Astrocyte (in vitro differentiated cells and primary cell): ENCODE measurements around the gene TDRD1. TPM values are rescaled to one million over a fixed set of nuclear protein-coding genes. Genes with fewer than 3 reads are reported as not detected.
"Not testable (repeated sequence)": the region's sequence is repeated elsewhere in the genome, so short reads cannot be mapped to it uniquely, and the experiment has no call there.

Experiments
- DNase-seq: peaks from one replicate; pipeline ENCODE4 v3.0.0-alpha.2; 2010; ENCODE audit warnings: low read depth
- FAIRE-seq: peaks from 2 replicates; lab custom pipeline; 2011; peaks lifted over from hg19 to GRCh38; lab: Jason Lieb, UNC
- H2AFZ ChIP-seq: 2 replicates; pipeline ENCODE4 v1.6.0; 2012; ENCODE audit warnings: low read depth, low read length, inconsistent platforms
- H3K27ac ChIP-seq: 2 replicates; pipeline ENCODE4 v1.5.1; 2011; ENCODE audit warnings: low read depth, low read length, inconsistent platforms
- H3K27me3 ChIP-seq: 2 replicates; pipeline ENCODE4 v1.6.0; 2011; ENCODE audit warnings: low read length, inconsistent platforms; ENCODE audit not compliant: insufficient read depth
- H3K36me3 ChIP-seq: 2 replicates; pipeline ENCODE4 v1.5.1; 2011; ENCODE audit warnings: low read length, inconsistent platforms; ENCODE audit not compliant: insufficient read depth
- H3K4me1 ChIP-seq: 2 replicates; pipeline ENCODE4 v1.5.1; 2011; ENCODE audit warnings: low read length, inconsistent platforms; ENCODE audit not compliant: insufficient read depth
- H3K4me2 ChIP-seq: 2 replicates; pipeline ENCODE4 v1.6.0; 2012; ENCODE audit warnings: low read length, inconsistent platforms
- H3K4me3 ChIP-seq: 2 replicates; pipeline ENCODE4 v1.5.1; 2011; ENCODE audit warnings: low read depth, mild to moderate bottlenecking, low read length, inconsistent platforms; ENCODE audit not compliant: insufficient read depth
- H3K79me2 ChIP-seq: 2 replicates; pipeline ENCODE4 v1.6.0; 2012; ENCODE audit warnings: mild to moderate bottlenecking, low read length, inconsistent platforms; ENCODE audit not compliant: insufficient read depth
- H3K9ac ChIP-seq: 2 replicates; pipeline ENCODE4 v1.6.0; 2012; ENCODE audit warnings: mild to moderate bottlenecking, low read length, inconsistent platforms
- H3K9me3 ChIP-seq: 2 replicates; pipeline ENCODE4 v1.5.1; 2012; ENCODE audit warnings: low read depth, mild to moderate bottlenecking, low read length, inconsistent platforms; ENCODE audit not compliant: insufficient read depth
- H4K20me1 ChIP-seq: 2 replicates; pipeline ENCODE4 v1.6.0; 2012; ENCODE audit warnings: low read length, inconsistent platforms; ENCODE audit not compliant: insufficient read depth
- H3K27ac Mint-ChIP-seq: one replicate; pipeline ENCODE4 v1.8.0; 2021; ENCODE audit warnings: mild to moderate bottlenecking, mixed read lengths; ENCODE audit not compliant: unreplicated experiment
- H3K27me3 Mint-ChIP-seq: one replicate; pipeline ENCODE4 v1.8.0; 2021; ENCODE audit warnings: low read depth, mixed read lengths; ENCODE audit not compliant: unreplicated experiment
- H3K36me3 Mint-ChIP-seq: one replicate; pipeline ENCODE4 v1.8.0; 2021; ENCODE audit warnings: low read depth, mixed read lengths; ENCODE audit not compliant: unreplicated experiment
- H3K4me1 Mint-ChIP-seq: one replicate; pipeline ENCODE4 v1.8.0; 2021; ENCODE audit warnings: low read depth, mixed read lengths; ENCODE audit not compliant: unreplicated experiment
- H3K4me3 Mint-ChIP-seq: one replicate; pipeline ENCODE4 v1.8.0; 2021; ENCODE audit warnings: mild to moderate bottlenecking, moderate library complexity, mixed read lengths; ENCODE audit not compliant: unreplicated experiment
- H3K9me3 Mint-ChIP-seq: one replicate; pipeline ENCODE4 v1.8.0; 2021; ENCODE audit warnings: mild to moderate bottlenecking, mixed read lengths; ENCODE audit not compliant: unreplicated experiment
- EZH2 ChIP-seq: IDR thresholded peaks from 2 replicates; pipeline ENCODE4 v1.6.1; 2012; ENCODE audit warnings: mild to moderate bottlenecking, low read length, inconsistent platforms; ENCODE audit not compliant: insufficient read depth
- total RNA-seq: library from RNA; stranded (reverse); gene quantifications from 2 replicates; pipeline ENCODE4 v1.2.1, GENCODE V29; 2021
- TF ChIP-seq, protein P1 (sequence below): IDR thresholded peaks from 2 replicates; pipeline ENCODE4 v1.5.1; 2011; ENCODE audit warnings: low read depth, mild to moderate bottlenecking, inconsistent platforms, low read length, moderate library complexity; ENCODE audit not compliant: insufficient read depth

TDRD1 gene
- total RNA-seq, 1 donor from 2014 or later: not detected

DNA sequence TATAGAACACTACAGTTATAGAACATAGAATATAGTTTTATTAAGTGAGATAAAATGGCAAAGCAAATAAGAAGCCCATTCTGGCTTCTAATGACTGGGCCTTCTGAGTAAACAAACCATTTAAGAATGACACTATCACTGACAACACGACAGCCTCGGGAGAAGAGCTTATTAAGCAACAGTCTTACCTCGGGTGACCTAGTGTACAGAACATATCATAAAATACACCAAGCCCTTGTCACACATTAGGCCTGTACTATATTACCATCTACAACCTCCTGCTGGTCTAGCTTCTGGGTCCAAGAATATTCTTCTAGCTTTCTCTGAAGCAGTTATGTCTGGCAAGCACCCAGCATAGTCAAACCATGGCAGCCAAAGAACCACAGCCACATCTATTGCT lies 37.1 kb upstream of the TDRD1 start:
- Histone ChIP-seq H3K4me2 (no peak overlapping the region), H3K27me3 (no peaks in the 10 kb centered on the region), H3K27ac (no peak overlapping the region), H3K4me3 (no peak overlapping the region), H3K9ac (no peak overlapping the region), H3K36me3 (peaks cover 9% of the 10 kb centered on the region), H3K4me1 (no peaks in the 10 kb centered on the region), H3K79me2 (no peaks in the 10 kb centered on the region), H3K9me3 (no peaks in the 10 kb centered on the region), H2AFZ (no peak overlapping the region), H4K20me1 (no peaks in the 10 kb centered on the region)
- Mint-ChIP-seq H3K36me3 (peaks cover 8% of the 10 kb centered on the region), H3K4me3 (no peak overlapping the region), H3K4me1 (no peaks in the 10 kb centered on the region), H3K27ac (no peak overlapping the region), H3K27me3 (no peaks in the 10 kb centered on the region), H3K9me3 (no peaks in the 10 kb centered on the region)
- FAIRE-seq: no peak
- DNase-seq: no peak
- no peak for TF ChIP-seq EZH2
- TF ChIP-seq, protein P1, sequence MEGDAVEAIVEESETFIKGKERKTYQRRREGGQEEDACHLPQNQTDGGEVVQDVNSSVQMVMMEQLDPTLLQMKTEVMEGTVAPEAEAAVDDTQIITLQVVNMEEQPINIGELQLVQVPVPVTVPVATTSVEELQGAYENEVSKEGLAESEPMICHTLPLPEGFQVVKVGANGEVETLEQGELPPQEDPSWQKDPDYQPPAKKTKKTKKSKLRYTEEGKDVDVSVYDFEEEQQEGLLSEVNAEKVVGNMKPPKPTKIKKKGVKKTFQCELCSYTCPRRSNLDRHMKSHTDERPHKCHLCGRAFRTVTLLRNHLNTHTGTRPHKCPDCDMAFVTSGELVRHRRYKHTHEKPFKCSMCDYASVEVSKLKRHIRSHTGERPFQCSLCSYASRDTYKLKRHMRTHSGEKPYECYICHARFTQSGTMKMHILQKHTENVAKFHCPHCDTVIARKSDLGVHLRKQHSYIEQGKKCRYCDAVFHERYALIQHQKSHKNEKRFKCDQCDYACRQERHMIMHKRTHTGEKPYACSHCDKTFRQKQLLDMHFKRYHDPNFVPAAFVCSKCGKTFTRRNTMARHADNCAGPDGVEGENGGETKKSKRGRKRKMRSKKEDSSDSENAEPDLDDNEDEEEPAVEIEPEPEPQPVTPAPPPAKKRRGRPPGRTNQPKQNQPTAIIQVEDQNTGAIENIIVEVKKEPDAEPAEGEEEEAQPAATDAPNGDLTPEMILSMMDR: no peak

GRCh38 chr10:114143160-114143559 lies 36.0 kb upstream of the TDRD1 start:
- H3K4me1 ChIP-seq: no peaks in the 10 kb centered on the region
- no peaks in the 10 kb centered on the region for H3K9me3 ChIP-seq
- H4K20me1 ChIP-seq: no peaks in the 10 kb centered on the region
- no peaks in the 10 kb centered on the region for H3K27me3 Mint-ChIP-seq
- FAIRE-seq (no peak), DNase-seq (no peak)
- H3K27ac Mint-ChIP-seq: no peak overlapping the region
- H3K4me1 Mint-ChIP-seq: no peaks in the 10 kb centered on the region
- no peaks in the 10 kb centered on the region for H3K27me3 ChIP-seq
- peaks cover 9% of the 10 kb centered on the region for H3K36me3 ChIP-seq
- no peak overlapping the region for H3K27ac ChIP-seq
- H3K79me2 ChIP-seq: peaks cover 2% of the 10 kb centered on the region
- H3K4me2 ChIP-seq: no peak overlapping the region
- H2AFZ ChIP-seq: no peak overlapping the region
- peaks cover 9% of the 10 kb centered on the region for H3K36me3 Mint-ChIP-seq
- no peak overlapping the region for H3K4me3 Mint-ChIP-seq
- H3K9me3 Mint-ChIP-seq: no peaks in the 10 kb centered on the region
- no peak overlapping the region for H3K9ac ChIP-seq
- no peak overlapping the region for H3K4me3 ChIP-seq
- TF ChIP-seq, protein P1: no peak
- no peak for TF ChIP-seq EZH2

DNA sequence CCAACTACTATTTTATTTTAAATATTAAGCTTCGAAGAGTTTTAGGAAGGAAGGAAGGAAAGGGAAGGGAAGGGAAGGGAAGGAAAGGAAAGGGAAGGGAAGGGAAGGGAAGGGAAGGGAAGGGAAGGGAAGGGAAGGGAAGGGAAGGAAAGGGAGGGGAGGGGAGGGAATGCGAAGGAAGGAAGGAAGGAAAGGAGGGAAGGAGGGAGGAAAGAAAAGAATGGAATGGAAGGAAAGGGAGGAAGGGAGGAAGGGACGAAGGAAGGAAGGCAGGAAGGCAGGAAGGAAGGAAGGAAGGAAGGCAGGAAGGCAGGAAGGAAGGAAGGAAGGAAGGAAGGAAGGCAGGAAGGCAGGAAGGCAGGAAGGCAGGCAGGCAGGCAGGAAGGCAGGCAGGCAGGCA lies 29.7 kb upstream of the TDRD1 start:
- H3K4me1 Mint-ChIP-seq, H3K4me2 ChIP-seq, H2AFZ ChIP-seq, FAIRE-seq, H3K79me2 ChIP-seq, H3K4me3 Mint-ChIP-seq, H3K27me3 ChIP-seq, H3K27ac Mint-ChIP-seq, H3K36me3 ChIP-seq, H3K9me3 Mint-ChIP-seq, H4K20me1 ChIP-seq, H3K27me3 Mint-ChIP-seq, H3K27ac ChIP-seq, H3K4me3 ChIP-seq, DNase-seq, H3K9me3 ChIP-seq, H3K9ac ChIP-seq: not testable (repeated sequence)
- H3K4me1 ChIP-seq: peaks cover 14% of the 10 kb centered on the region
- peaks cover 11% of the 10 kb centered on the region for H3K36me3 Mint-ChIP-seq
